Prostate gland (tissue), 2 donors: ENCODE data around the gene ZC3H18.

Source experiments
- CTCF ChIP-seq, 4 experiments: fragments of 200-600 bp in 2 of 4; fragments of 450-650 bp in 2 of 4; sonication (generic) in 2 of 4; IDR thresholded peaks; 1 replicate in 3 of 4; 2 replicates in 1 of 4; pipeline ENCODE4 v1.5.1; 2016 to 2019; ENCODE audit warnings: antibody characterized with exemption in 4 of 4, mild to moderate bottlenecking in 2 of 4, moderate library complexity in 2 of 4
- POLR2A ChIP-seq: fragments of 450-650 bp; IDR thresholded peaks from one replicate; pipeline ENCODE4 v1.6.1; 2016; ENCODE audit warnings: antibody characterized with exemption, mild to moderate bottlenecking
- POLR2AphosphoS5 ChIP-seq: sonication (generic); formaldehyde crosslinking; IDR thresholded peaks from one replicate; pipeline ENCODE4 v1.6.1; 2017; ENCODE audit warnings: antibody characterized with exemption

GRCh38 chr16:88577166-88577565 is 7.0 kb downstream of the ZC3H18 start:
- TF ChIP-seq CTCF (IDR thresholded peaks at IDR 0.05), result no peak
- TF ChIP-seq POLR2A, result no peak
- TF ChIP-seq POLR2AphosphoS5, result no peak
